Activated CD8-positive, alpha-beta T cell treated with anti-CD3 and anti-CD28 coated beads for 36 hours (primary cell): Measurements from ENCODE around the gene IQCF5. TPM values are rescaled to one million over a fixed set of nuclear protein-coding genes. Genes with fewer than 3 reads are reported as not detected.
"Not testable (repeated sequence)": the region's sequence is repeated elsewhere in the genome, so short reads cannot be mapped to it uniquely, and the experiment has no call there.

ENCODE experiments used
- ATAC-seq: fragments of 200-7000 bp; cut with Tn5 transposase; one replicate; pipeline ENCODE4 v1.10.0; 2021; ENCODE audit warnings: mild to moderate bottlenecking, moderate library complexity
- CTCF ChIA-PET: fragments of 350-600 bp; sonication (Branson Sonifier 250); formaldehyde crosslinking; loops from one replicate; lab custom pipeline; 2021; ENCODE audit warnings: antibody characterized with exemption; lab: Charles Lee
- POLR2A ChIA-PET: fragments of 350-600 bp; sonication (Branson Sonifier 250); formaldehyde crosslinking; loops from one replicate; lab custom pipeline; 2021; ENCODE audit warnings: antibody characterized with exemption; lab: Charles Lee
- DNase-seq: peaks from one replicate; pipeline ENCODE4 v3.0.0-alpha.2; 2020
- H3K27ac Mint-ChIP-seq: one replicate; pipeline ENCODE4 v1.8.0; 2021; ENCODE audit warnings: mild to moderate bottlenecking, mixed read lengths
- H3K27me3 Mint-ChIP-seq: one replicate; pipeline ENCODE4 v1.8.0; 2021; ENCODE audit warnings: mixed read lengths
- H3K36me3 Mint-ChIP-seq: one replicate; pipeline ENCODE4 v1.8.0; 2021; ENCODE audit warnings: low read depth, mixed read lengths
- H3K4me1 Mint-ChIP-seq: one replicate; pipeline ENCODE4 v1.8.0; 2021; ENCODE audit warnings: low read depth, mixed read lengths
- H3K4me3 Mint-ChIP-seq: one replicate; pipeline ENCODE4 v1.8.0; 2021; ENCODE audit warnings: mild to moderate bottlenecking, moderate library complexity, mixed read lengths
- H3K9me3 Mint-ChIP-seq: one replicate; pipeline ENCODE4 v1.8.0; 2021; ENCODE audit warnings: mixed read lengths
- CTCF ChIP-seq: fragments of 200-600 bp; IDR thresholded peaks from one replicate; pipeline ENCODE4 v1.8.0; 2022; ENCODE audit warnings: antibody characterized with exemption, mild to moderate bottlenecking
- intact Hi-C: fragments of 100-400 bp; cut with micrococcal nuclease; formaldehyde crosslinking; loops from one replicate; pipeline ENCODE4 v1.10.0; 2022
- total RNA-seq, 2 experiments: library from RNA; stranded (reverse); gene quantifications; one replicate each; pipeline ENCODE4 v1.2.3, GENCODE V29; 2021

IQCF5 gene
- total RNA-seq, 2 experiments from 2014 or later = not detected

GRCh38 chr3:51874889-51875288, 512 bp downstream of the IQCF5 start:
- DNase-seq = no peak
- no peak for ATAC-seq
- peaks cover 8% of the 10 kb centered on the region for H3K27me3 Mint-ChIP-seq
- POLR2A ChIA-PET = no interaction called here
- CTCF ChIA-PET = no interaction called here
- no peak for TF ChIP-seq CTCF
- no peak overlapping the region for H3K4me3 Mint-ChIP-seq
- intact Hi-C loops = no loop called here
- H3K27ac Mint-ChIP-seq = no peak overlapping the region
- no peaks in the 10 kb centered on the region for H3K9me3 Mint-ChIP-seq
- no peaks in the 10 kb centered on the region for H3K36me3 Mint-ChIP-seq
- no peaks in the 10 kb centered on the region for H3K4me1 Mint-ChIP-seq

- no peaks in the 10 kb centered on the region for H3K36me3 Mint-ChIP-seq
- DNase-seq = no peak
- ATAC-seq = no peak
- intact Hi-C loops = no loop called here
- ChIA-PET CTCF (no interaction called here), POLR2A (no interaction called here)
- H3K27me3 Mint-ChIP-seq = peaks cover 11% of the 10 kb centered on the region
- H3K9me3 Mint-ChIP-seq = no peaks in the 10 kb centered on the region
- H3K27ac Mint-ChIP-seq = no peak overlapping the region
- no peak for TF ChIP-seq CTCF
- H3K4me3 Mint-ChIP-seq = no peak overlapping the region
- H3K4me1 Mint-ChIP-seq = no peaks in the 10 kb centered on the region
Observed at GRCh38 chr3:51874411-51874810, 990 bp downstream of the IQCF5 start.

GRCh38 chr3:51873876-51874275, 1.5 kb downstream of the IQCF5 start:
- intact Hi-C loops = no loop called here
- Mint-ChIP-seq H3K4me1 (no peaks in the 10 kb centered on the region), H3K27me3 (peaks cover 13% of the 10 kb centered on the region), H3K9me3 (no peaks in the 10 kb centered on the region), H3K4me3 (no peak overlapping the region), H3K36me3 (no peaks in the 10 kb centered on the region), H3K27ac (no peak overlapping the region)
- ChIA-PET POLR2A (no interaction called here), CTCF (no interaction called here)
- ATAC-seq = no peak
- DNase-seq = no peak
- TF ChIP-seq CTCF = no peak

- DNase-seq (no peak), ATAC-seq (no peak)
- Mint-ChIP-seq H3K27ac (no peak overlapping the region), H3K9me3 (no peaks in the 10 kb centered on the region), H3K27me3 (peaks cover 12% of the 10 kb centered on the region), H3K36me3 (no peaks in the 10 kb centered on the region), H3K4me3 (no peak overlapping the region), H3K4me1 (no peaks in the 10 kb centered on the region)
- ChIA-PET CTCF (no interaction called here), POLR2A (no interaction called here)
- intact Hi-C loops = no loop called here
- no peak for TF ChIP-seq CTCF
Observed at GRCh38 chr3:51873253-51873766, 2.1 kb downstream of the IQCF5 start.

- no peak for TF ChIP-seq CTCF
- Mint-ChIP-seq H3K27ac (no peak overlapping the region), H3K9me3 (no peaks in the 10 kb centered on the region), H3K4me3 (no peak overlapping the region), H3K27me3 (peaks cover 14% of the 10 kb centered on the region), H3K36me3 (no peaks in the 10 kb centered on the region), H3K4me1 (no peaks in the 10 kb centered on the region)
- POLR2A ChIA-PET = no interaction called here
- CTCF ChIA-PET = no interaction called here
- ATAC-seq = no peak
- DNase-seq = no peak
- intact Hi-C loops = no loop called here
Observed at GRCh38 chr3:51869304-51869703, 6.1 kb downstream of the IQCF5 start.

GRCh38 chr3:51868896-51869295, 6.5 kb downstream of the IQCF5 start:
- POLR2A ChIA-PET, H3K4me3 Mint-ChIP-seq, H3K9me3 Mint-ChIP-seq, H3K4me1 Mint-ChIP-seq, CTCF ChIA-PET, H3K36me3 Mint-ChIP-seq, intact Hi-C loops, ATAC-seq, H3K27ac Mint-ChIP-seq, DNase-seq: not testable (repeated sequence)
- peaks cover 14% of the 10 kb centered on the region for H3K27me3 Mint-ChIP-seq
